Kasumi-1 (cell line): ENCODE data around the gene CKAP2L.

Source experiments
- DNase-seq, 2 experiments: peaks; one replicate each; lab custom pipeline; 2025; lab: John Stamatoyannopoulos, UW

Gene CKAP2L

DNA sequence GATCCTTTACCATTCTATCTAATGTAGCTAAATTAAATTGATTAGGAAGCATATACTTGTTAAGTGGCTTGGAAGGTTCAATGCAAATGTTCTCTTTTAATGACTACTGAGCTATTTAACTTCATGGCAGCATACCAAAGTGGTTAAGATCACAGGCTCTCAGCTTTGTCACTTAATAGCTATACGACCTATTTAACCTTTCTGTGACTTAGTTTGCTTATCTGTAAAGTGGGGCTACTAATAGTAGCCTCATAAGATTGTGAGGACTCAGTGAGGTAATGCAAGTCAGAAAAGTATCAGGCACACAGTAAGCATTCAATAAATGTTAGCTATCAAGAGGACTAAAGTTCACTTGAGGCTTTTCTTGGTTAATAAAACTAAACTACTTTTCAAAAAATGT lies 4.3 kb downstream of the CKAP2L start:
- no peak for DNase-seq

DNA sequence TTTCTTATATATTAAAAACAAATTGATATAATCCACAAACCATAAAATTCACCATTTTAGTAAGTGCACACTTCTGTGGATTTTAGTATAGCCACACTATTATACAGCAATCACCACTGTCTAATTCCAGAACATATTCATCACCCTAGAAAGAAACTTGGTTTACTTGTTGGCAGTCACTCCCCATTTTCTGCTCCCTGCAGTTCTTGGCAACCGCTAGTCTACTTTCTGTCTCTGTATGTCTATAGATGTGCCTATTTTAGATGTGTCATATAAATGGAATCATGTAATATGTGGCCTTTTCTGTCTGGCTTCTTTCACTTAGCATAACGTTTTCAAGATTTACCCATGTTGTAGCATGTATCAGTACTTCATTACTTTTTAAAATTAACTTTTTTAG lies 5.7 kb downstream of the CKAP2L start:
- DNase-seq: no peak

DNA sequence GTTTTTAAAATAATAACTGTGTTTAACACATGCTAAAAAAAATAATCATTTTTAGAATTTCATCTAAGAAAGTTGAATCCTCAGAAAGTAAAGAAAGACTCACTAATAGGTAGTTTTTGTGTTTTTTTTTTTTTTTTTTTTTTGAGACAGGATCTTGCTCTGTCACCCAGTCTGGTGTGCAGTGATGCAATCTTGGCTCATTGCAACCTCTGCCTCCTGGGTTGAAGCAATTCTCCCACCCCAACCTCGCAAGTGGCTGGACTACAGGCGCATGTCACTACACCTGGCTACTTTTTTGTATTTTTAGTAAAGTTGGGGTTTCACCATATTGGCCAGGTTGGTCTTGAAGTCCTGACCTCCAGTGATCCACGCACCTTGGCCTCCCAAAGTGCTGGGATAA lies 7.1 kb downstream of the CKAP2L start:
- DNase-seq: no peak

GRCh38 chr2:112756207-112756606 lies 8.2 kb downstream of the CKAP2L start:
- no peak for DNase-seq

- no peak for DNase-seq
Observed at GRCh38 chr2:112755444-112755843, 9.0 kb downstream of the CKAP2L start.

DNA sequence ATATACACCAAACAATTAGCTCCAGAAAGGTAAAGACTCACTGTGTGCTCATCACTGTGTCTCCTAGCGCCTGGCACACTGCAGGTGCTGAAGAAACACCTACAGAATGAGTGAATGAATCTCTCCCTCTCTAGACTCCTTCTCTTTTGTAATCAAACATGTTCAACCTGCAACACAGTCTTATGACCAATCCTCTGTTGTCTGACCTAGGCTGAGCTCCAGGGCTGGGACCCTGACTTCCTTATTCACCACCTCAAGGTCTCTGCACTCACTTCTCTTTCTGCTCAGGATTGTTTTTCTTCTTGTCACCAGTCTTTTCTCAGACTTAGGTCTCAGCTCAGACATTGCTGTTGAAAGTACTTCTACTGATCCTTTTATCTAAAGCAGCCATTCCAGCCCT lies 9.8 kb downstream of the CKAP2L start:
- DNase-seq: peak; percentile 30

DNA sequence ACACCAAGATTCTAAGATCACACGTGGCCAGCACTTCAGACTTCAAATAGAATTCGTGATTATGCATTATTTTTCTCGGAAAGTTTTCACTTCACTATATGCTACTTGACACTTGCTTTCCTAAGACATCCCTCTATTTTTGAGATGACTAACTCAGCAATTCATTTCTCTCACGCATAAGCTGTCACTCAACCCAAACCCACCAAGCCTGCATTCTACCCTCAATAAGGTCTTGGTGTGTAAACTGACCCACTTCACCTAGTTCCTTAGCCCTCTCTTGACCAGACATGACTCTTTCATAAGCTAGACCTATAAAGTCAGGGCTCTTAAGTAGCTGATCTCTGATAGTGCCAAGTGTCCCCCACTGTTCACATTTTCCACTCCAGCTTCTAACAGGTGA lies 11.7 kb downstream of the CKAP2L start:
- DNase-seq: no peak

DNA sequence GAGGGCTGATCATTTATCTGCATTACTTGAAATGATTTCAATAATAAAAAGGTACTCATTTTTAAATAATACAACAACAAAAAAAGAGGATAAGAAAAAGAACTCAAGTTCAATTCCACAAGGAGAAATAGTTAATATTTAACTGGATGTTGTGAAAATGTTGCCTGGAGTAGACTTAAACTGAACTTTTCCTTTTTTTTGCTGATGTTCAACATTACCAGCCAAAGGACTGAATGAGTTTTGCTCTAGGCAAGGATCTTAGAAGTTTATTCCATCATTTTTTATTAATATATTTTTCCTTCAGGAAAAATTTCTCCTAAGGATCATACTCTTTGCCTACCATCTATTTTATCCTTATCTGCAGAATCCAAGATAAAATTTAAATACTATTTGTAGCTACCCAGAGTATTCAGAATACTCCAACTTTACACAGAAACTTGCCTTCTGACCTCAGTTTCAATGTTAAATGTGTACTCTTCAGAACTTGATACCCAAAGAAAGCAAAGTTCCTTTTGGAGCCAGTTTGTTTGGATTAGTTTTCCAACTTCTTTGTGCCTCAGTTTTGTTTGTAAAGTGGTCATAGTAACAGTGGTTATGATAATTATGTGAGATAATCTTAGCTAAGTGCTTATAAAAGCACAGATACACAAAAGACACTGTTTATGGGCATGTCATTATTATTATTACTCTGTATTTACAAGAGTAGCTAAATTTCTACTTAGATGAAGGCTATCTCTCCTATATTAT lies 12.8 kb downstream of the CKAP2L start:
- no peak for DNase-seq

GRCh38 chr2:112750560-112750843 lies 13.9 kb downstream of the CKAP2L start:
- DNase-seq: no peak

- peak; percentile 86 to 94 for DNase-seq
Observed at GRCh38 chr2:112749755-112750559, 14.5 kb downstream of the CKAP2L start.

DNA sequence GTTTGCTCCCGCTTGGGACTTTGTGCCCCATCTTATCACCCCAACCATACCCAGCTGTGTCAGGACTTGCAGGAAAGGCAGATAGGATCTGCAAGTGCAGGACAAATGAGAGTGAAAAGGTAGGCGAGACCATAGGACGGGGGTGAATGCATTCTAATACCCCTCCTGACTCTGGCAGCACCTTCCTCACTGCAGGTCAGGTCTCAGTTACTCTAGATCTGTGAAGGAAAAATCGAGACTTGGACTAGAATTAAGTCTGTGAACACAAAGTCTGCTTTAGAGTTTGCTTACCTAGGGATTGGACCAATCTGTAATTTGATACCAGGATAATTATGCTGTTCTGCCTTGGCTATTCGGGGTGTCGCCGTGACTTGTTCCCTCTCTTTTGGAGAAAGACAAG lies 23.9 kb downstream of the CKAP2L start:
- DNase-seq: no peak

DNA sequence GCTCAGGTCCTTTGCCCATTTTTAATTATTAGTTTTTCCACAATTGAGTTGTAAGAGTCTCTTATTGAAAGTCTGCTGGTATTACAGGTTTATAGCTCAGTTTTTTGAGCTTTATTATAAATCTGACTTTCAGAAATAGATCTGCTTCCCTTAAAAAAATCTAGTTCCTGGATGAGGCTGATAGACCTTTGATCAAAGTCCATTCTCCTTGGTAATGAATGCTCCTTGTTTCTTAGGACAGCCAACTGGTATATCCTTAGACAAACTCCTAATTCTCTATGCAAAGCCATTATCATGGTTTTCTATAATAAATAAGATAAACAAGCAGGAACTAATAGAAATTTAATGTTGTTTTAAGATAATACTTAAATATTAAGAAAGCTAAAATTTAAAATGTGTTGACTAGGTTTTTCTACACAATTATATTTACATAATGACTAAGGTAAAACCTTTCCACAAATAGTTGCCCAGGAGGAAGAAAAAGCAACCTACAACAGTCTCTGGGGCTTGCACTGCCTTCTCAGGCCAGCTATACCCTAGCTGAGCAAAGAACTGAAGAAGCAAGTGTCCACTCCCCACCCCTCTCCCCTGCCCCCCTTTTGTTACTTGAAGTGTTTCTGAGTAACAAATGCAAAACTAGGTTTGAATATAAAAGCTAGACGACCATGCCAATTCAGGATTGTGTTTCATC lies 26.7 kb downstream of the CKAP2L start:
- no peak for DNase-seq

DNA sequence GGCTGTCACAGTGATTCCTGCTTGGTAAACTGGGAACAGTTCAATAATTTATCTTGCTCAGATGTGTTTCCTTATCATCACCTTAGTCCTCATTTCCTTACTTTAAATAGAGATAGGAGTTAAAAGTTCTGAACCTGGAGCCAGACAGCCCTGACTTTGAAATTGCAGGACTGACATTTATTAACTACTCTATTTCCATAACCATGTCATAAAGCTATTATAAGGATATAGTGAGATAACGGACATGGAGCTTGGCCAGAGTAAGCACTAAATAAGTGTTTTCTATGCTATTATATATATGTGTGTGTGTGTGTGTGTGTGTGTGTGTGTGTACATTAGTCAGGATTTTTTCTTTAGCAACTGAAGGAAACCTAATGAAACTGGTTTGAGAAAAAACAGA lies 30.5 kb downstream of the CKAP2L start:
- DNase-seq: no peak

GRCh38 chr2:112733456-112733855 lies 31.0 kb downstream of the CKAP2L start:
- DNase-seq: no peak

- DNase-seq: no peak
Observed at GRCh38 chr2:112731479-112731878, 32.9 kb downstream of the CKAP2L start.

- no peak for DNase-seq
Observed at GRCh38 chr2:112730791-112731190, 33.6 kb downstream of the CKAP2L start.

DNA sequence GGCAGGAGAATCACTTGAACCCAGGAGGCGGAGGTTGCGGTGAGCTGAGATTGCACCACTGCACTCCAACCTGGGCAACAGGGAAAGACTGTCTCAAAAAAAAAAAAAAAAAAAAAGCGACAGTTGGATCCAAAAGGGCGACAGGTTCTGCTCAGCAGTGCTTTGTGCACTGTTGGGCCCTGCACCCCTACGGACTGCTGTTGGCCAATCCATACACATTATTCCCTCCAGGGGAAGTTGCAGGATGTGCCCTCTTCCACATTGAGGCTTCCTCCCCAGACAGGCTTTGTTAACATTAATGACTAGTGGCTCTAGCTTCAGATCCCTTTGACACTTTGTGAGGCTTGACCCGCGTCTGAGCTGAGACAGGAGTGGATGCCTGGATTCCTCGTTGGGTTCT lies 34.2 kb downstream of the CKAP2L start:
- DNase-seq: no peak

- DNase-seq: peak in 1 of 2 experiments; percentile 33
Observed at GRCh38 chr2:112728378-112729175, 35.8 kb downstream of the CKAP2L start.

DNA sequence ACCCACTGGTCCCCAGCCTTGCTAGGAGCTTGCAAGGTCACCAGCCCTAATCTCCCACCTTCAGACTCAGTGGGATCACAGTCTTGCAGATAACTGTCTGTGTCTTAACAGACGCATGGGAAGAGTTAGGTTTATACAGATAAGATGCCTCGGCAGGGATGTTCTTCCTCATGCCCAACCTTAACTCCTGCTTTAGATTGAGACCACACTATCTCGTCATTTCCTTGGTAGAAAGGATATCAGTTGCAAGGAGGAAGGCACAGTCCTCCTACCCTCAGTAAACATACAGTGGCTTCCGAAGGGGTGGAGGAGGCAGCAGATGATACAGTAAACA lies 36.4 kb downstream of the CKAP2L start:
- DNase-seq: no peak

- DNase-seq: no peak
Observed at GRCh38 chr2:112727276-112728028, 37.0 kb downstream of the CKAP2L start.

- peak; percentile 89 to 93 for DNase-seq
Observed at GRCh38 chr2:112726487-112727190, 37.8 kb downstream of the CKAP2L start.
